IMR-90 (cell line): ENCODE results near the gene EDIL3. TPM values are rescaled to one million over a fixed set of nuclear protein-coding genes. Genes with fewer than 3 reads are reported as not detected.

Experiments
- ATAC-seq: fragments of 200-7000 bp; cut with Tn5 transposase; 2 replicates; pipeline ENCODE4 v1.9.1; 2020; ENCODE audit warnings: low read depth, mild to moderate bottlenecking, moderate library complexity
- BruUV-seq: library from RNA; stranded (reverse); fragments of 400-500 nt; replicated peaks from 2 replicates; lab custom pipeline; 2021; lab: Mats Ljungman, UMichigan
- CTCF ChIA-PET: fragments of 300-600 bp; formaldehyde crosslinking; extraction: SDS; loops from one replicate; lab custom pipeline; 2021; ENCODE audit warnings: antibody characterized with exemption; lab: Yijun Ruan, JAX
- POLR2A ChIA-PET: fragments of 300-600 bp; sonication (Branson Sonifier 250); formaldehyde crosslinking; loops from one replicate; lab custom pipeline; 2022; ENCODE audit warnings: antibody characterized with exemption; ENCODE audit not compliant: unreplicated experiment; lab: Charles Lee
- DNase-seq: peaks from one replicate; pipeline ENCODE4 v3.0.0; 2013
- H2AFZ ChIP-seq: replicated peaks from 2 replicates; pipeline ENCODE3; 2013; ENCODE audit warnings: low read length, mild to moderate bottlenecking; ENCODE audit not compliant: poor library complexity
- H2AK5ac ChIP-seq: 2 replicates; pipeline ENCODE4 v1.6.1; 2013; ENCODE audit warnings: low read depth, low read length, inconsistent platforms
- H2AK9ac ChIP-seq: replicated peaks from 2 replicates; pipeline ENCODE3; 2013; ENCODE audit warnings: mild to moderate bottlenecking, low read depth, low read length, moderate library complexity; ENCODE audit not compliant: poor library complexity
- H2BK120ac ChIP-seq: 2 replicates; pipeline ENCODE4 v1.6.1; 2013; ENCODE audit warnings: low read depth, low read length, inconsistent platforms
- H2BK15ac ChIP-seq: 3 replicates; pipeline ENCODE4 v1.6.1; 2013; ENCODE audit warnings: low read depth, low read length, inconsistent platforms
- H2BK20ac ChIP-seq: 2 replicates; pipeline ENCODE4 v1.6.1; 2013; ENCODE audit warnings: low read depth, mild to moderate bottlenecking, inconsistent platforms, low read length, moderate library complexity
- H2BK5ac ChIP-seq: 2 replicates; pipeline ENCODE4 v1.6.1; 2013; ENCODE audit warnings: mild to moderate bottlenecking, low read depth, low read length, inconsistent platforms; ENCODE audit not compliant: poor library complexity, severe bottlenecking
- H3K14ac ChIP-seq: replicated peaks from 2 replicates; pipeline ENCODE4 v1.6.1; 2013; ENCODE audit warnings: low read depth, low read length, inconsistent platforms
- H3K18ac ChIP-seq: 2 replicates; pipeline ENCODE4 v1.6.1; 2013; ENCODE audit warnings: low read depth, low read length, control low read depth
- H3K23ac ChIP-seq: 2 replicates; pipeline ENCODE4 v1.6.1; 2013; ENCODE audit warnings: low read depth, low read length, inconsistent platforms
- H3K27ac ChIP-seq: 2 replicates; pipeline ENCODE4 v1.5.1; 2013; ENCODE audit warnings: mild to moderate bottlenecking, control low read depth, low read length; ENCODE audit not compliant: insufficient read depth
- H3K27me3 ChIP-seq: 2 replicates; pipeline ENCODE4 v1.6.1; 2013; ENCODE audit warnings: low read length; ENCODE audit not compliant: control insufficient read depth, insufficient read depth
- H3K36me3 ChIP-seq: 2 replicates; pipeline ENCODE4 v1.6.1; 2013; ENCODE audit warnings: low read length, mixed read lengths; ENCODE audit not compliant: control insufficient read depth, insufficient read depth
- H3K4ac ChIP-seq: 2 replicates; pipeline ENCODE4 v1.6.1; 2013; ENCODE audit warnings: low read depth, low read length, inconsistent platforms
- H3K4me1 ChIP-seq: 2 replicates; pipeline ENCODE4 v1.6.1; 2013; ENCODE audit warnings: low read length, mixed read lengths; ENCODE audit not compliant: control insufficient read depth, insufficient read depth
- H3K4me2 ChIP-seq: 2 replicates; pipeline ENCODE4 v1.6.1; 2013; ENCODE audit warnings: low read depth, mild to moderate bottlenecking, control low read depth, low read length, moderate library complexity
- H3K4me3 ChIP-seq: 2 replicates; pipeline ENCODE4 v1.5.1; 2013; ENCODE audit warnings: low read depth, mild to moderate bottlenecking, control low read depth, low read length, moderate library complexity; ENCODE audit not compliant: insufficient read depth
- H3K56ac ChIP-seq: 2 replicates; pipeline ENCODE4 v1.6.1; 2013; ENCODE audit warnings: low read length, inconsistent platforms; ENCODE audit not compliant: insufficient read depth; ENCODE audit errors: extremely low read depth
- H3K79me1 ChIP-seq, 2 experiments: 2 replicates each; pipeline ENCODE4 v1.6.1; 2013; ENCODE audit warnings: low read length in 2 of 2, inconsistent platforms in 1 of 2, low read depth in 1 of 2
- H3K9ac ChIP-seq: 2 replicates; pipeline ENCODE4 v1.6.1; 2013; ENCODE audit warnings: low read depth, low read length, control low read depth
- H3K9me1 ChIP-seq: 2 replicates; pipeline ENCODE4 v1.6.1; 2013; ENCODE audit warnings: low read length, inconsistent platforms; ENCODE audit not compliant: insufficient read depth
- H3K9me3 ChIP-seq: 2 replicates; pipeline ENCODE4 v1.6.1; 2013; ENCODE audit warnings: low read length; ENCODE audit not compliant: control insufficient read depth, insufficient read depth
- H4K20me1 ChIP-seq: 2 replicates; pipeline ENCODE4 v1.6.1; 2013; ENCODE audit warnings: low read length, inconsistent platforms; ENCODE audit not compliant: insufficient read depth
- H4K5ac ChIP-seq: 2 replicates; pipeline ENCODE4 v1.6.1; 2013; ENCODE audit warnings: mild to moderate bottlenecking, low read depth, low read length, control low read depth
- H4K8ac ChIP-seq, 2 experiments: 2 replicates each; pipeline ENCODE4 v1.6.1; 2013; ENCODE audit warnings: low read depth in 2 of 2, low read length in 2 of 2, control low read depth in 1 of 2, inconsistent platforms in 1 of 2
- H4K91ac ChIP-seq: 2 replicates; pipeline ENCODE4 v1.6.1; 2013; ENCODE audit warnings: low read depth, low read length, inconsistent platforms; ENCODE audit not compliant: insufficient read depth
- CEBPB ChIP-seq: IDR thresholded peaks from 2 replicates; pipeline ENCODE4 v1.6.1; 2012; ENCODE audit warnings: low read depth, low read length, improper control_type of control experiment
- MAFK ChIP-seq: IDR thresholded peaks from 2 replicates; pipeline ENCODE4 v1.6.1; 2012; ENCODE audit warnings: low read depth, low read length, improper control_type of control experiment
- RFX5 ChIP-seq: IDR thresholded peaks from 2 replicates; pipeline ENCODE4 v1.8.0; 2012; ENCODE audit warnings: low read depth, mild to moderate bottlenecking, low read length, moderate library complexity
- WGBS, 2 experiments: methylation state at CpG; one replicate each; pipeline versions ENCODE4 v1.1.5 to v1.1.7; 2013; ENCODE audit warnings: missing lambda C conversion rate in 2 of 2; ENCODE audit not compliant: insufficient read length in 1 of 2; ENCODE audit errors: extremely low coverage in 2 of 2; 5-methylcytosine and 5-hydroxymethylcytosine counted together
- dilution Hi-C: fragments of 300-500 bp; cut with HindIII; formaldehyde crosslinking; loops from one replicate; pipeline ENCODE4 v1.14.3; 2018; ENCODE audit warnings: low sequenced_read_pairs; ENCODE audit not compliant: unreplicated experiment
- in situ Hi-C: fragments of 300-500 bp; cut with MboI; formaldehyde crosslinking; loops from 3 replicates; pipeline ENCODE4 v1.14.3; 2019; ENCODE audit warnings: low sequenced_read_pairs, inconsistent platforms, mixed read lengths
- intact Hi-C: fragments of 100-400 bp; cut with micrococcal nuclease; formaldehyde crosslinking; loops from 2 replicates; pipeline ENCODE4 v1.10.0; 2022
- polyA plus RNA-seq, 3 experiments: library from polyadenylated mRNA; depleted of rRNA; stranded (reverse); fragments of >200 nt; gene quantifications; 2 replicates each; pipeline ENCODE4 v1.2.3, GENCODE V29; 2012; ENCODE audit warnings: low replicate concordance in 1 of 3
- total RNA-seq: library from RNA; depleted of rRNA; stranded (reverse); fragments of >200 nt; gene quantifications from 2 replicates; pipeline ENCODE4 v1.2.3, GENCODE V29; 2012

Gene EDIL3
- total and polyA plus RNA-seq, 2 of the 4 experiments (the other 2 are of a cell fraction), result 55.5 to 82.8 TPM

DNA sequence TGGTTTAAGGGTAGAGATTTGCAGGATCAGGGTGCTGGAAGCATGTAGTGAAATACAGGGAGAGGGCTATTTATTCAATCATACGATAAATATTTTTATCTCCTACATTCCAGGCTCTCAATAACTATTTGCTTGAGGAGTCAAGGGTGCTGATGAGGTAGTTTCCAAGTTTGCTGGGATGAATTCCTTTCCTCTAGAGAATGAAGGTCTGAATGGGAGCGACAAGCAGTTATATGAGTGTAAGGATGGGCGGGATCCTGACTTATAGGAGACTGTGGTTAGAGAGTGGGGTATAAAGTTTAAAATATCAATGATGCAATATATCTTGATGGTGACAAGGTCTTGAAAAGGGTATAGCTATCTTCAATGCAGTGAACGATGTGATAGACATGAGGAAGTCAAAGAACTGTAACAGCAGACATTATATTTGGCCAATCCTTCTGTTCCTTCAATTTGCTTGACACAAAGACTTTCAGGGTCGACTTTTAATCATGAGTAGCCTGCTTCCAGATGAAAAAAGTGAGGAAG, 462.9 kb downstream of the EDIL3 start:
- Histone ChIP-seq H3K56ac (no peak overlapping the region), H3K9me1 (peaks cover 6% of the 10 kb centered on the region), H3K9ac (no peak overlapping the region), H3K27ac (no peak overlapping the region), H3K9me3 (peaks cover 2% of the 10 kb centered on the region; the same call in 1 of the 2 replicates), H2BK20ac (peak overlapping the region; percentile 32; the same call in 1 of the 2 replicates), H2BK5ac (no peak overlapping the region), H3K4me1 (peaks cover 26% of the 10 kb centered on the region), H3K4me3 (no peak overlapping the region), H4K91ac (no peak overlapping the region), H2AK5ac (no peak overlapping the region), H2AK9ac (no peak overlapping the region), H3K4ac (0 out of 2 replicates have a peak overlapping the region, but pooled peaks have one; percentile 20), H3K18ac (no peak overlapping the region), H2BK15ac (peak overlapping the region; percentile 38; the same call in 1 of the 3 replicates), H3K36me3 (no peaks in the 10 kb centered on the region), H4K20me1 (no peaks in the 10 kb centered on the region), H3K27me3 (no peaks in the 10 kb centered on the region), H2BK120ac (0 out of 2 replicates have a peak overlapping the region, but pooled peaks have one; percentile 18), H3K4me2 (no peak overlapping the region), H4K8ac (no peak overlapping the region), H3K23ac (peak overlapping the region; percentile 20; the same call in 1 of the 2 replicates), H3K14ac (no peak overlapping the region), H2AFZ (no peak overlapping the region), H3K79me1 (no peaks in the 10 kb centered on the region), H4K5ac (no peak overlapping the region; the same call in 1 of the 2 replicates)
- 100% methylated on average over 1 of the region's 5 CpGs; no CpG with 5 or more reads in 1 of the 2 experiments for WGBS, 2 experiments
- ATAC-seq, result no peak
- in situ Hi-C loops (no loop called here), intact Hi-C loops (no loop called here), dilution Hi-C loops (no loop called here)
- DNase-seq, result no peak
- ChIA-PET CTCF (no interaction called here), POLR2A (no interaction called here)
- BruUV-seq, result no TSS peak
- TF ChIP-seq CEBPB, result peak; percentile 51
- no peak for TF ChIP-seq MAFK
- TF ChIP-seq RFX5, result no peak
